ENCODE measurements around the gene FOXO4.

GRCh38 chrX:71117358-71117757, 21.7 kb downstream of the FOXO4 start:
- TF ChIP-seq POLR2AphosphoS5 (IDR thresholded peaks at IDR 0.05; ENCODE audit: borderline replicate concordance, low read depth, low read length) (no peak), EZH2 (IDR thresholded peaks at IDR 0.05) (no peak), FOXP2 (optimal IDR thresholded peaks at IDR 0.05; ENCODE audit: control extremely low read depth, extremely low read length, insufficient read depth) (no peak)

All from SK-N-MC (cell line).